K562 (cell line): ENCODE data around the gene GGCT. TPM values are rescaled to one million over a fixed set of nuclear protein-coding genes. Genes with fewer than 3 reads are reported as not detected.

Experiments used
- CBX8 ChIP-seq: fragments of 200-600 bp; sonication (generic); IDR thresholded peaks from 2 replicates; pipeline ENCODE4 v1.6.1; 2012; ENCODE audit warnings: borderline replicate concordance, mixed run types, low read depth, mild to moderate bottlenecking, moderate library complexity, mixed read lengths, low read length, control low read depth, inconsistent platforms; ENCODE audit not compliant: poor library complexity, severe bottlenecking; ENCODE audit errors: extremely low read depth
- CC2D1A ChIP-seq: fragments of 450-650 bp; IDR thresholded peaks from 2 replicates; pipeline ENCODE4 v1.6.1; 2017; ENCODE audit warnings: mild to moderate bottlenecking
- GABPB1 ChIP-seq: sonication (generic); formaldehyde crosslinking; IDR thresholded peaks from 2 replicates; pipeline ENCODE4 v1.8.0; 2022; ENCODE audit warnings: mild to moderate bottlenecking, missing genetic modification reagents
- GTF2F1 ChIP-seq: IDR thresholded peaks from 2 replicates; pipeline ENCODE4 v1.6.1; 2011; ENCODE audit warnings: low read depth, low read length, improper control_type of control experiment
- SMAD1 ChIP-seq: fragments of 150-350 bp; IDR thresholded peaks from 2 replicates; pipeline ENCODE4 v1.6.1; 2014; ENCODE audit warnings: low read length, low read depth; ENCODE audit not compliant: partially characterized antibody
- U2AF2 ChIP-seq: fragments of 200-400 bp; formaldehyde crosslinking; optimal IDR thresholded peaks from 2 replicates; pipeline ENCODE3; 2017; ENCODE audit warnings: low read depth, mild to moderate bottlenecking, low read length
- ZKSCAN3 ChIP-seq: fragments of 250-450 bp; sonication (Bioruptor Pico); IDR thresholded peaks from 2 replicates; pipeline ENCODE4 v1.4.0; 2020
- ZNF696 ChIP-seq: fragments of 250-450 bp; sonication (Bioruptor Pico); conservative IDR thresholded peaks from 2 replicates; pipeline ENCODE4 v1.4.0; 2020; ENCODE audit warnings: mild to moderate bottlenecking, moderate library complexity
- polyA plus RNA-seq, 8 experiments: library from polyadenylated mRNA; depleted of rRNA in 4 of 8; stranded (reverse) in 5 of 8; unstranded in 3 of 8; fragments of >200 nt; fragmentation: Nextera tagmentation in 2 of 8; fragmentation: Illumina TruSeq in 1 of 8; extraction: Ambion mirVana in 2 of 8; extraction: Trizol in 1 of 8; gene quantifications; 2 replicates each; pipeline versions ENCODE4 v1.2.1 to v1.2.3, GENCODE V29; 2011 to 2014; ENCODE audit warnings: inconsistent platforms in 1 of 8, missing spikeins in 1 of 8
- total RNA-seq, 7 experiments: library from RNA; depleted of rRNA in 6 of 7; stranded (reverse); fragments of >200 nt in 6 of 7; fragmentation: Illumina TruSeq in 2 of 7; extraction: Trizol in 2 of 7; gene quantifications; 2 replicates each; pipeline versions ENCODE4 v1.2.1 to v1.2.3, GENCODE V29; 2011 to 2021; ENCODE audit warnings: low replicate concordance in 1 of 7
- TF ChIP-seq, protein P1 (sequence below), 2 experiments: fragments of 450-650 bp; IDR thresholded peaks; 2 replicates each; pipeline ENCODE4 v1.6.1; 2018; ENCODE audit warnings: mild to moderate bottlenecking in 2 of 2, low read depth in 1 of 2; ENCODE audit not compliant: partially characterized antibody in 2 of 2
- TF ChIP-seq, protein P2 (sequence below): fragments of 450-650 bp; IDR thresholded peaks from 2 replicates; pipeline ENCODE4 v1.6.1; 2016; ENCODE audit warnings: borderline replicate concordance
- TF ChIP-seq, protein P3 (sequence below): sonication (generic); formaldehyde crosslinking; IDR thresholded peaks from 2 replicates; pipeline ENCODE4 v1.9.0; 2022; ENCODE audit warnings: mild to moderate bottlenecking, missing genetic modification reagents
- TF ChIP-seq, protein P4 (sequence below): sonication (generic); formaldehyde crosslinking; IDR thresholded peaks from 2 replicates; pipeline ENCODE4 v1.8.1; 2023; ENCODE audit warnings: mild to moderate bottlenecking, missing genetic modification reagents
- TF ChIP-seq, protein P5 (sequence below): fragments of 200-400 bp; formaldehyde crosslinking; IDR thresholded peaks from 2 replicates; pipeline ENCODE4 v1.6.1; 2017; ENCODE audit warnings: mild to moderate bottlenecking, low read depth, low read length, moderate library complexity
- TF ChIP-seq, protein P6 (sequence below): sonication (generic); formaldehyde crosslinking; IDR thresholded peaks from 2 replicates; pipeline ENCODE4 v1.5.0; 2020; ENCODE audit warnings: missing genetic modification reagents

Gene GGCT
- total and polyA plus RNA-seq, 9 of the 15 experiments (the other 6 are each of a cell fraction or from before 2014, with no cell fraction given): 79.0 to 349 (median 136) TPM

DNA sequence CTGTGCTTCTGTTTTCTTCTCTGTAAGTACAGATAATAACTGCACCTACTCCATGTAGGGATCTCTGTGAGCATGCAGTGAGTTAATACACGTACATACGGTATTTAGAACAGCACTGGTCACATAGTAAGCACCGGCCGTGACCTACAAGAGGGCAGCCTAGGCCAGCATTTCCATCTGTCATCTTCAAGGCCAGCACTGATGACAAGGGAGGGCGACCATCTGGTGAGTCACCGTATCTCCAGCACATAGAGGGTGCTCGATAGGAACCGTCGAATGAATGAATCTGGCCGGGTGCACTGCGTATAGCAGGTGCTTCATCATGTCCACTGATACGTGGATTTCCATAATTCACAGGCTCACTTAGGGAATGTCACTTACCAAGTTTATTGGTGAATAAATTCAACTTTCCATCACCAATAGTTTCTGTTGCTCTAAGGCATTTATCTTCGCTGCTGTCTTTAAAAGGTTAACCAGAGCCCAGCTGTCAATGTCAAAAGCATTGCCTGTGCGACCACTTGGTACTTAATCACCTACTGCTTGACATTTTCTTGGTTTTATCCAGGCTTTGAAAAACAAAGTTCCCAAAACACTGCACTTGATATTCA is 34.4 kb downstream of the GGCT start (continued):
- TF ChIP-seq, protein P1, sequence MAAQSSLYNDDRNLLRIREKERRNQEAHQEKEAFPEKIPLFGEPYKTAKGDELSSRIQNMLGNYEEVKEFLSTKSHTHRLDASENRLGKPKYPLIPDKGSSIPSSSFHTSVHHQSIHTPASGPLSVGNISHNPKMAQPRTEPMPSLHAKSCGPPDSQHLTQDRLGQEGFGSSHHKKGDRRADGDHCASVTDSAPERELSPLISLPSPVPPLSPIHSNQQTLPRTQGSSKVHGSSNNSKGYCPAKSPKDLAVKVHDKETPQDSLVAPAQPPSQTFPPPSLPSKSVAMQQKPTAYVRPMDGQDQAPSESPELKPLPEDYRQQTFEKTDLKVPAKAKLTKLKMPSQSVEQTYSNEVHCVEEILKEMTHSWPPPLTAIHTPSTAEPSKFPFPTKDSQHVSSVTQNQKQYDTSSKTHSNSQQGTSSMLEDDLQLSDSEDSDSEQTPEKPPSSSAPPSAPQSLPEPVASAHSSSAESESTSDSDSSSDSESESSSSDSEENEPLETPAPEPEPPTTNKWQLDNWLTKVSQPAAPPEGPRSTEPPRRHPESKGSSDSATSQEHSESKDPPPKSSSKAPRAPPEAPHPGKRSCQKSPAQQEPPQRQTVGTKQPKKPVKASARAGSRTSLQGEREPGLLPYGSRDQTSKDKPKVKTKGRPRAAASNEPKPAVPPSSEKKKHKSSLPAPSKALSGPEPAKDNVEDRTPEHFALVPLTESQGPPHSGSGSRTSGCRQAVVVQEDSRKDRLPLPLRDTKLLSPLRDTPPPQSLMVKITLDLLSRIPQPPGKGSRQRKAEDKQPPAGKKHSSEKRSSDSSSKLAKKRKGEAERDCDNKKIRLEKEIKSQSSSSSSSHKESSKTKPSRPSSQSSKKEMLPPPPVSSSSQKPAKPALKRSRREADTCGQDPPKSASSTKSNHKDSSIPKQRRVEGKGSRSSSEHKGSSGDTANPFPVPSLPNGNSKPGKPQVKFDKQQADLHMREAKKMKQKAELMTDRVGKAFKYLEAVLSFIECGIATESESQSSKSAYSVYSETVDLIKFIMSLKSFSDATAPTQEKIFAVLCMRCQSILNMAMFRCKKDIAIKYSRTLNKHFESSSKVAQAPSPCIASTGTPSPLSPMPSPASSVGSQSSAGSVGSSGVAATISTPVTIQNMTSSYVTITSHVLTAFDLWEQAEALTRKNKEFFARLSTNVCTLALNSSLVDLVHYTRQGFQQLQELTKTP (IDR thresholded peaks at IDR 0.05; ENCODE audit: low read depth in 1 of 2, partially characterized antibody in 2 of 2): no peak
- TF ChIP-seq SMAD1 (peak; percentile 83), CC2D1A (no peak), ZNF696 (CRISPR knock-in tag) (no peak), GABPB1 (no peak), U2AF2 (no peak), GTF2F1 (no peak), ZKSCAN3 (CRISPR knock-in tag) (no peak), CBX8 (no peak)
- TF ChIP-seq, protein P2, sequence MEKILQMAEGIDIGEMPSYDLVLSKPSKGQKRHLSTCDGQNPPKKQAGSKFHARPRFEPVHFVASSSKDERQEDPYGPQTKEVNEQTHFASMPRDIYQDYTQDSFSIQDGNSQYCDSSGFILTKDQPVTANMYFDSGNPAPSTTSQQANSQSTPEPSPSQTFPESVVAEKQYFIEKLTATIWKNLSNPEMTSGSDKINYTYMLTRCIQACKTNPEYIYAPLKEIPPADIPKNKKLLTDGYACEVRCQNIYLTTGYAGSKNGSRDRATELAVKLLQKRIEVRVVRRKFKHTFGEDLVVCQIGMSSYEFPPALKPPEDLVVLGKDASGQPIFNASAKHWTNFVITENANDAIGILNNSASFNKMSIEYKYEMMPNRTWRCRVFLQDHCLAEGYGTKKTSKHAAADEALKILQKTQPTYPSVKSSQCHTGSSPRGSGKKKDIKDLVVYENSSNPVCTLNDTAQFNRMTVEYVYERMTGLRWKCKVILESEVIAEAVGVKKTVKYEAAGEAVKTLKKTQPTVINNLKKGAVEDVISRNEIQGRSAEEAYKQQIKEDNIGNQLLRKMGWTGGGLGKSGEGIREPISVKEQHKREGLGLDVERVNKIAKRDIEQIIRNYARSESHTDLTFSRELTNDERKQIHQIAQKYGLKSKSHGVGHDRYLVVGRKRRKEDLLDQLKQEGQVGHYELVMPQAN: no peak
- TF ChIP-seq, protein P3, sequence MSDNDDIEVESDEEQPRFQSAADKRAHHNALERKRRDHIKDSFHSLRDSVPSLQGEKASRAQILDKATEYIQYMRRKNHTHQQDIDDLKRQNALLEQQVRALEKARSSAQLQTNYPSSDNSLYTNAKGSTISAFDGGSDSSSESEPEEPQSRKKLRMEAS (CRISPR knock-in tag): 0 out of 2 replicates have a peak, but pooled peaks have one; percentile 19
- TF ChIP-seq, protein P4, sequence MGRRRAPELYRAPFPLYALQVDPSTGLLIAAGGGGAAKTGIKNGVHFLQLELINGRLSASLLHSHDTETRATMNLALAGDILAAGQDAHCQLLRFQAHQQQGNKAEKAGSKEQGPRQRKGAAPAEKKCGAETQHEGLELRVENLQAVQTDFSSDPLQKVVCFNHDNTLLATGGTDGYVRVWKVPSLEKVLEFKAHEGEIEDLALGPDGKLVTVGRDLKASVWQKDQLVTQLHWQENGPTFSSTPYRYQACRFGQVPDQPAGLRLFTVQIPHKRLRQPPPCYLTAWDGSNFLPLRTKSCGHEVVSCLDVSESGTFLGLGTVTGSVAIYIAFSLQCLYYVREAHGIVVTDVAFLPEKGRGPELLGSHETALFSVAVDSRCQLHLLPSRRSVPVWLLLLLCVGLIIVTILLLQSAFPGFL (CRISPR knock-in tag): no peak
- TF ChIP-seq, protein P5, sequence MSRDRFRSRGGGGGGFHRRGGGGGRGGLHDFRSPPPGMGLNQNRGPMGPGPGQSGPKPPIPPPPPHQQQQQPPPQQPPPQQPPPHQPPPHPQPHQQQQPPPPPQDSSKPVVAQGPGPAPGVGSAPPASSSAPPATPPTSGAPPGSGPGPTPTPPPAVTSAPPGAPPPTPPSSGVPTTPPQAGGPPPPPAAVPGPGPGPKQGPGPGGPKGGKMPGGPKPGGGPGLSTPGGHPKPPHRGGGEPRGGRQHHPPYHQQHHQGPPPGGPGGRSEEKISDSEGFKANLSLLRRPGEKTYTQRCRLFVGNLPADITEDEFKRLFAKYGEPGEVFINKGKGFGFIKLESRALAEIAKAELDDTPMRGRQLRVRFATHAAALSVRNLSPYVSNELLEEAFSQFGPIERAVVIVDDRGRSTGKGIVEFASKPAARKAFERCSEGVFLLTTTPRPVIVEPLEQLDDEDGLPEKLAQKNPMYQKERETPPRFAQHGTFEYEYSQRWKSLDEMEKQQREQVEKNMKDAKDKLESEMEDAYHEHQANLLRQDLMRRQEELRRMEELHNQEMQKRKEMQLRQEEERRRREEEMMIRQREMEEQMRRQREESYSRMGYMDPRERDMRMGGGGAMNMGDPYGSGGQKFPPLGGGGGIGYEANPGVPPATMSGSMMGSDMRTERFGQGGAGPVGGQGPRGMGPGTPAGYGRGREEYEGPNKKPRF: no peak
- TF ChIP-seq, protein P6, sequence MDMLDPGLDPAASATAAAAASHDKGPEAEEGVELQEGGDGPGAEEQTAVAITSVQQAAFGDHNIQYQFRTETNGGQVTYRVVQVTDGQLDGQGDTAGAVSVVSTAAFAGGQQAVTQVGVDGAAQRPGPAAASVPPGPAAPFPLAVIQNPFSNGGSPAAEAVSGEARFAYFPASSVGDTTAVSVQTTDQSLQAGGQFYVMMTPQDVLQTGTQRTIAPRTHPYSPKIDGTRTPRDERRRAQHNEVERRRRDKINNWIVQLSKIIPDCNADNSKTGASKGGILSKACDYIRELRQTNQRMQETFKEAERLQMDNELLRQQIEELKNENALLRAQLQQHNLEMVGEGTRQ (CRISPR knock-in tag): no peak
